Heart right ventricle (tissue), 16 donors: ENCODE results near the gene RCN1. TPM values are rescaled to one million over a fixed set of nuclear protein-coding genes. Genes with fewer than 3 reads are reported as not detected.
A peak's percentile ranks its signal among the peaks of the same experiment; 100 is the strongest.

Experiments
- ATAC-seq, 8 donors: fragments of 200-7000 bp; cut with Tn5 transposase; one replicate each; pipeline ENCODE4 v1.9.1; 2020; ENCODE audit warnings: mild to moderate bottlenecking in 8 of 8, moderate library complexity in 8 of 8, moderate number of reproducible peaks in 1 of 8
- DNase-seq, 2 donors: peaks; one replicate each; pipeline ENCODE4 v3.0.0-alpha.2; 2020
- H3K27ac ChIP-seq, 10 donors: fragments of 200-600 bp; sonication (generic) in 2 of 10; one replicate each; pipeline versions ENCODE4 v1.5.0 to v1.8.0; 2020 to 2022; ENCODE audit warnings: mild to moderate bottlenecking in 3 of 10
- H3K27me3 ChIP-seq, 7 donors: fragments of 200-600 bp; one replicate each; pipeline ENCODE4 v1.8.0; 2021 to 2022; ENCODE audit warnings: mild to moderate bottlenecking in 2 of 7
- H3K36me3 ChIP-seq, 9 donors: fragments of 200-600 bp; sonication (generic) in 1 of 9; one replicate each; pipeline versions ENCODE4 v1.5.0 to v1.8.0; 2020 to 2022; ENCODE audit warnings: mild to moderate bottlenecking in 2 of 9
- H3K4me1 ChIP-seq, 9 donors: fragments of 200-600 bp; sonication (generic) in 1 of 9; one replicate each; pipeline versions ENCODE4 v1.5.0 to v1.8.0; 2020 to 2022; ENCODE audit warnings: mild to moderate bottlenecking in 4 of 9
- H3K4me3 ChIP-seq, 10 donors: fragments of 200-600 bp; sonication (generic) in 2 of 10; one replicate each; pipeline versions ENCODE4 v1.5.0 to v1.8.0; 2020 to 2022; ENCODE audit warnings: mild to moderate bottlenecking in 7 of 10, moderate library complexity in 2 of 10
- H3K9me3 ChIP-seq, 11 donors: fragments of 200-600 bp in 10 of 11; sonication (generic) in 2 of 11; one replicate each; pipeline versions ENCODE4 v1.5.0 to v1.8.0; 2013 to 2022; ENCODE audit warnings: mild to moderate bottlenecking in 2 of 11, control low read depth in 1 of 11, moderate library complexity in 1 of 11
- CTCF ChIP-seq, 9 donors: fragments of 200-600 bp; sonication (generic) in 2 of 9; IDR thresholded peaks; one replicate each; pipeline versions ENCODE4 v1.5.0 to v1.8.0; 2021 to 2022; ENCODE audit warnings: antibody characterized with exemption in 9 of 9, mild to moderate bottlenecking in 5 of 9, moderate library complexity in 1 of 9
- WGBS, 2 donors: extraction: QIAGEN DNeasy Blood & Tissue Kit; methylation state at CpG; one replicate each; pipeline ENCODE4 v1.1.7; 2013; ENCODE audit warnings: inconsistent platforms in 1 of 2; 5-methylcytosine and 5-hydroxymethylcytosine counted together
- intact Hi-C, 10 donors: fragments of 100-400 bp; cut with DNase I; formaldehyde crosslinking; loops; one replicate each; pipeline versions ENCODE4 v1.11.1 to v1.14.2; 2022
- polyA plus RNA-seq, 2 donors: library from polyadenylated mRNA; stranded (reverse); fragments of 200-250 nt; gene quantifications; one replicate each; pipeline ENCODE4 v1.2.3, GENCODE V29; 2013
- total RNA-seq, 10 donors: library from RNA; stranded (reverse); fragmentation: NEBNext Ultra II Directional in 3 of 10; extraction: Animal tissue kit (Norgen Biotek cat#: 25700) in 3 of 10; gene quantifications; one replicate each; pipeline versions ENCODE4 v1.2.1 to v1.2.4, GENCODE V29; 2021 to 2023
- donor health status: Arrhythmogenic right ventricular cardiomyopathy.
- donor health status: ischemic (EF 13 %, LVEDD 7.1; RV severe dilation, severe dysfunction).
- donor health status: healthy with polysubstance abuse.
- donor health status: DM: no; HTN: yes; CAD: no.
- donor health status: DM: no; HTN: no; CAD: no.
- donor health status: ischemic (EF 25% LVEDD 6.9; RV normal size, moderate dysfunction).
- donor health status: ischemic (EF 25% LVEDD 5.7; RV mildly dilated, moderate dysfunction).
- donor health status: healthy.
- donor health status: DM: yes; HTN: yes; CAD: no.
- donor health status: Ischemic cardiomyopathy.
- donor health status: ischemic (EF 35%, LVEDD 5.7; RV mildly dilated, moderate dysfunction).
- donor health status: nonischemic (EF 11% LVEDD 7.7; RV severe dilation, severe dysfunction).
- donor health status: DM: yes; HTN: yes; CAD: no.
- donor health status: PGD.
- donor health status: ischemic (EF 29% LVEDD 5.4; RV normal size, mild dysfunction).
- donor health status: nonischemic (EF 23%, LVEDD 6.1; RV moderate dilation, normal function).

The RCN1 gene
- total and polyA plus RNA-seq, 12 donors: 9.7 to 60.4 (median 21.6) TPM

- no peak for DNase-seq
- H3K9me3 ChIP-seq: no peaks in the 10 kb centered on the region
- H3K27ac ChIP-seq: no peak overlapping the region
- H3K4me1 ChIP-seq: peaks cover 0 to 35% (median 0%) of the 10 kb centered on the region in 9 donors
- ATAC-seq: no peak
- H3K27me3 ChIP-seq: peaks cover 0 to 6% (median 0%) of the 10 kb centered on the region in 7 donors
- WGBS, 2 donors: 83% methylated on average over 7 of the region's 7 CpGs
- no peak overlapping the region for H3K4me3 ChIP-seq
- intact Hi-C loops: loop anchor here in 1 of 10 donors (5.0 kb wide), 1 partner anchor 57 kb away; the partner anchor contains the start of gene RCN1
- H3K36me3 ChIP-seq: no peaks in the 10 kb centered on the region
- TF ChIP-seq CTCF (IDR thresholded peaks at IDR 0.05): no peak
Observed at GRCh38 chr11:32149748-32150147, 58.9 kb downstream of the RCN1 start.

- DNase-seq: no peak
- no peak overlapping the region for H3K27ac ChIP-seq
- peaks cover 0 to under 1% (median 0%) of the 10 kb centered on the region in 11 donors for H3K9me3 ChIP-seq
- intact Hi-C loops: loop anchor here in 1 of 10 donors (5.0 kb wide), 1 partner anchor 59 kb away; the partner anchor contains the start of gene RCN1
- H3K36me3 ChIP-seq: no peaks in the 10 kb centered on the region
- TF ChIP-seq CTCF (IDR thresholded peaks at IDR 0.05): no peak
- peak overlapping the region in 3 of 10 donors; percentile 7 to 36 (median 33) for H3K4me3 ChIP-seq
- H3K27me3 ChIP-seq: peaks cover 0 to 6% (median 0%) of the 10 kb centered on the region in 7 donors
- ATAC-seq: no peak
- peaks cover 0 to 35% (median 0%) of the 10 kb centered on the region in 9 donors for H3K4me1 ChIP-seq
Observed at GRCh38 chr11:32151027-32151426, 60.2 kb downstream of the RCN1 start.

GRCh38 chr11:32152216-32152615, 61.3 kb downstream of the RCN1 start:
- 71 to 75% methylated on average over 9 of the region's 9 CpGs for WGBS, 2 donors
- DNase-seq (no peak), ATAC-seq (no peak)
- Histone ChIP-seq H3K9me3 (peaks cover 0 to 12% (median 0%) of the 10 kb centered on the region in 11 donors), H3K4me1 (peaks cover 0 to 35% (median 0%) of the 10 kb centered on the region in 9 donors), H3K36me3 (no peaks in the 10 kb centered on the region), H3K27me3 (peaks cover 0 to 6% (median 0%) of the 10 kb centered on the region in 7 donors), H3K27ac (peak overlapping the region in 6 of 10 donors; percentile 23 to 74 (median 54)), H3K4me3 (peak overlapping the region in 7 of 10 donors; percentile 1 to 36 (median 20))
- TF ChIP-seq CTCF (IDR thresholded peaks at IDR 0.05): no peak
- intact Hi-C loops: loop anchor here in 1 of 10 donors (5.0 kb wide), 1 partner anchor 60 kb away; the partner anchor contains the start of gene RCN1

GRCh38 chr11:32152821-32153220, 61.9 kb downstream of the RCN1 start:
- Histone ChIP-seq H3K27ac (peak overlapping the region in 6 of 10 donors; percentile 23 to 74 (median 54)), H3K27me3 (peaks cover 0 to 6% (median 0%) of the 10 kb centered on the region in 7 donors), H3K36me3 (no peaks in the 10 kb centered on the region), H3K9me3 (peaks cover 0 to 12% (median 0%) of the 10 kb centered on the region in 11 donors), H3K4me3 (peak overlapping the region in 6 of 10 donors; percentile 1 to 36 (median 26)), H3K4me1 (peaks cover 0 to 35% (median 0%) of the 10 kb centered on the region in 9 donors)
- 47 to 53% methylated on average over 3 of the region's 3 CpGs for WGBS, 2 donors
- intact Hi-C loops: loop anchor here in 1 of 10 donors (5.0 kb wide), 1 partner anchor 61 kb away; the partner anchor contains the start of gene RCN1
- DNase-seq: no peak
- peak in 4 of 8 donors; percentile 37 to 60 (median 53) for ATAC-seq
- TF ChIP-seq CTCF (IDR thresholded peaks at IDR 0.05): no peak
